T47D (cell line): ENCODE data around the gene MAP3K6.

Experiments
- DNase-seq, 2 experiments: peaks; one replicate each; pipeline versions ENCODE4 v3.0.0 to v3.0.0-alpha.2; 2011 to 2012; ENCODE audit warnings: low read depth in 1 of 2, low spot score in 1 of 2
- JUND ChIP-seq: IDR thresholded peaks from 2 replicates; pipeline ENCODE4 v1.6.1; 2012; ENCODE audit warnings: low read depth
- in situ Hi-C: cut with HindIII; loops from 2 replicates; pipeline ENCODE4 v1.10.0; 2016; ENCODE audit warnings: low sequenced_read_pairs, low pct_unique_long_range_greater_than_20kb

The MAP3K6 gene

GRCh38 chr1:27379564-27380122 is 12.9 kb upstream of the MAP3K6 start:
- no peak for TF ChIP-seq JUND
- in situ Hi-C loops: no loop called here
- DNase-seq: no peak

- in situ Hi-C loops: no loop called here
- no peak for TF ChIP-seq JUND
- DNase-seq: no peak
Measured at GRCh38 chr1:27377760-27378495, 11.2 kb upstream of the MAP3K6 start.

GRCh38 chr1:27374362-27375086 is 7.8 kb upstream of the MAP3K6 start, which contains the start of gene FCN3:
FCN3 (minus strand) TSS chr1:27374824; CDS start chr1:27374818, 6 bp downstream.
- in situ Hi-C loops: no loop called here
- TF ChIP-seq JUND: no peak
- DNase-seq: no peak

- in situ Hi-C loops: no loop called here
- no peak for TF ChIP-seq JUND
- DNase-seq: no peak
Measured at GRCh38 chr1:27372808-27373690, 6.3 kb upstream of the MAP3K6 start.

GRCh38 chr1:27372022-27372807 is 5.5 kb upstream of the MAP3K6 start:
- no peak for DNase-seq
- in situ Hi-C loops: no loop called here
- no peak for TF ChIP-seq JUND

GRCh38 chr1:27368869-27369582 is 2.3 kb upstream of the MAP3K6 start:
- in situ Hi-C loops: no loop called here
- TF ChIP-seq JUND: no peak
- peak in 1 of 2 experiments; percentile 59 for DNase-seq

GRCh38 chr1:27367160-27367650 is 444 bp upstream of the MAP3K6 start:
- no peak for DNase-seq
- in situ Hi-C loops: no loop called here
- no peak for TF ChIP-seq JUND

GRCh38 chr1:27366113-27366410 is 699 bp downstream of the MAP3K6 start:
- peak; percentile 69 to 81 for DNase-seq
- in situ Hi-C loops: no loop called here
- TF ChIP-seq JUND: no peak

GRCh38 chr1:27365372-27366112 is 1.2 kb downstream of the MAP3K6 start:
- peak; percentile 67 to 89 for DNase-seq
- TF ChIP-seq JUND: no peak
- in situ Hi-C loops: no loop called here

GRCh38 chr1:27364696-27365371 is 1.9 kb downstream of the MAP3K6 start:
- no peak for DNase-seq
- no peak for TF ChIP-seq JUND
- in situ Hi-C loops: no loop called here
